Pancreas (tissue), 10 donors: ENCODE data around the gene PUM1. TPM values are rescaled to one million over a fixed set of nuclear protein-coding genes. Genes with fewer than 3 reads are reported as not detected.
A peak's percentile ranks its signal among the peaks of the same experiment; 100 is the strongest.
"Not testable (repeated sequence)": the region's sequence is repeated elsewhere in the genome, so short reads cannot be mapped to it uniquely, and the experiment has no call there.

Experiments
- ATAC-seq, 4 donors: fragments of 200-7000 bp; cut with Tn5 transposase; one replicate each; pipeline versions ENCODE4 v1.8.0 to v1.9.1; 2020; ENCODE audit warnings: mild to moderate bottlenecking in 4 of 4, moderate library complexity in 4 of 4
- DNase-seq, 6 donors: peaks; one replicate each; pipeline ENCODE4 v3.0.0-alpha.2; 2020
- FAIRE-seq: peaks from 2 replicates; lab custom pipeline; 2012; peaks lifted over from hg19 to GRCh38; lab: Jason Lieb, UNC
- H3K27ac ChIP-seq, 4 donors: fragments of 200-600 bp; sonication (generic); 1 replicate in 3 of 4; 2 replicates in 1 of 4; pipeline versions ENCODE4 v1.5.0 to v1.8.0; 2020
- H3K27me3 ChIP-seq, 4 donors: fragments of 200-600 bp; one replicate each; pipeline ENCODE4 v1.8.0; 2021
- H3K36me3 ChIP-seq, 3 donors: fragments of 200-600 bp; sonication (generic) in 1 of 3; one replicate each; pipeline versions ENCODE4 v1.5.0 to v1.8.0; 2020 to 2021
- H3K4me1 ChIP-seq, 3 donors: fragments of 200-600 bp; one replicate each; pipeline ENCODE4 v1.8.0; 2021
- H3K4me3 ChIP-seq, 4 donors: fragments of 200-600 bp; sonication (generic) in 2 of 4; one replicate each; pipeline versions ENCODE4 v1.5.0 to v1.8.0; 2020 to 2021
- H3K9me3 ChIP-seq, 4 donors: fragments of 200-600 bp; one replicate each; pipeline ENCODE4 v1.8.0; 2021
- CTCF ChIP-seq, 4 donors: fragments of 200-600 bp; sonication (generic) in 3 of 4; IDR thresholded peaks; one replicate each; pipeline versions ENCODE4 v1.5.0 to v1.8.0; 2021; ENCODE audit warnings: antibody characterized with exemption in 4 of 4
- WGBS, 2 donors: extraction: QIAGEN DNeasy Blood & Tissue Kit; methylation state at CpG; one replicate each; pipeline ENCODE4 v1.1.7; 2013; 5-methylcytosine and 5-hydroxymethylcytosine counted together
- intact Hi-C, 3 donors: fragments of 100-400 bp; cut with DNase I; formaldehyde crosslinking; loops; one replicate each; pipeline versions ENCODE4 v1.11.1 to v1.14.2; 2022
- polyA plus RNA-seq, 2 donors: library from polyadenylated mRNA; stranded (reverse); fragments of 200-250 nt; gene quantifications; one replicate each; pipeline ENCODE4 v1.2.3, GENCODE V29; 2013
- total RNA-seq, 6 donors: library from RNA; stranded (reverse); fragmentation: NEBNext Ultra II Directional in 4 of 6; extraction: Animal tissue kit (Norgen Biotek cat#: 25700) in 4 of 6; gene quantifications; one replicate each; pipeline versions ENCODE4 v1.2.1 to v1.2.4, GENCODE V29; 2021 to 2023
- donor health status: healthy with polysubstance abuse.
- donor health status: DM: no; HTN: no; CAD: no; lungs with moderate emphysema.
- donor health status: DM: no; HTN: no; CAD: no.
- donor health status: control.
- donor health status: control.
- donor health status: Bipolar disorder and iron deficiency.
- donor health status: DM: yes; HTN: yes; CAD: no.
- donor health status: DM: no; HTN: no; CAD: no.
- donor health status: DM: no; HTN: no; CAD: no.
- donor health status: DM: yes; HTN: yes; CAD: no.

The PUM1 gene
- total and polyA plus RNA-seq, 8 donors: 16.9 to 75.8 (median 43.1) TPM

- no peak overlapping the region for H3K27ac ChIP-seq
- no peak overlapping the region for H3K4me3 ChIP-seq
- ATAC-seq (no peak), FAIRE-seq (no peak), DNase-seq (no peak)
- H3K36me3 ChIP-seq: peaks cover 0 to 35% (median 10%) of the 10 kb centered on the region in 3 donors
- intact Hi-C loops: no loop called here
- WGBS, 2 donors: 41 to 54% methylated on average over 1 of the region's 1 CpG
- H3K27me3 ChIP-seq: no peaks in the 10 kb centered on the region
- no peaks in the 10 kb centered on the region for H3K9me3 ChIP-seq
- no peak for TF ChIP-seq CTCF (IDR thresholded peaks at IDR 0.05)
- H3K4me1 ChIP-seq: no peaks in the 10 kb centered on the region
Measured at GRCh38 chr1:30955448-30956015, 110.0 kb downstream of the PUM1 start.

GRCh38 chr1:30953685-30954084 lies 111.8 kb downstream of the PUM1 start:
- Histone ChIP-seq H3K4me1 (no peaks in the 10 kb centered on the region), H3K27ac (no peak overlapping the region), H3K27me3 (no peaks in the 10 kb centered on the region), H3K9me3 (no peaks in the 10 kb centered on the region), H3K36me3 (peaks cover 0 to 46% (median 10%) of the 10 kb centered on the region in 3 donors), H3K4me3 (no peak overlapping the region)
- no peak for FAIRE-seq
- intact Hi-C loops: no loop called here
- TF ChIP-seq CTCF (IDR thresholded peaks at IDR 0.05): no peak
- DNase-seq: no peak
- WGBS, 2 donors: 94 to 95% methylated on average over 11 of the region's 11 CpGs
- ATAC-seq: no peak

GRCh38 chr1:30952098-30952497 lies 113.4 kb downstream of the PUM1 start:
- ATAC-seq: no peak
- H3K27me3 ChIP-seq: no peaks in the 10 kb centered on the region
- no peak for FAIRE-seq
- no peak for TF ChIP-seq CTCF (IDR thresholded peaks at IDR 0.05)
- 89 to 90% methylated on average over 5 of the region's 5 CpGs for WGBS, 2 donors
- H3K36me3 ChIP-seq: peaks cover 0 to 51% (median 14%) of the 10 kb centered on the region in 3 donors
- H3K9me3 ChIP-seq: no peaks in the 10 kb centered on the region
- intact Hi-C loops: no loop called here
- no peak for DNase-seq
- no peaks in the 10 kb centered on the region for H3K4me1 ChIP-seq
- no peak overlapping the region for H3K4me3 ChIP-seq
- no peak overlapping the region for H3K27ac ChIP-seq

- Histone ChIP-seq H3K9me3 (no peaks in the 10 kb centered on the region), H3K27ac (no peak overlapping the region), H3K36me3 (peaks cover 0 to 54% (median 14%) of the 10 kb centered on the region in 3 donors), H3K27me3 (no peaks in the 10 kb centered on the region), H3K4me1 (no peaks in the 10 kb centered on the region), H3K4me3 (no peak overlapping the region)
- peak in 2 of 4 donors; percentile 38 to 48 for ATAC-seq
- intact Hi-C loops: no loop called here
- no peak for TF ChIP-seq CTCF (IDR thresholded peaks at IDR 0.05)
- DNase-seq: no peak
- 78 to 79% methylated on average over 5 of the region's 5 CpGs for WGBS, 2 donors
- no peak for FAIRE-seq
Measured at GRCh38 chr1:30950700-30951099, 114.8 kb downstream of the PUM1 start.

GRCh38 chr1:30950053-30950452 lies 115.5 kb downstream of the PUM1 start:
- no peaks in the 10 kb centered on the region for H3K4me1 ChIP-seq
- H3K36me3 ChIP-seq: peaks cover 0 to 60% (median 15%) of the 10 kb centered on the region in 3 donors
- ATAC-seq (peak in 3 of 4 donors; percentile 24 to 54 (median 34)), FAIRE-seq (no peak), DNase-seq (no peak)
- no peak overlapping the region for H3K27ac ChIP-seq
- H3K4me3 ChIP-seq: no peak overlapping the region
- no peak for TF ChIP-seq CTCF (IDR thresholded peaks at IDR 0.05)
- WGBS, 2 donors: 63 to 65% methylated on average over 5 of the region's 5 CpGs
- no peaks in the 10 kb centered on the region for H3K9me3 ChIP-seq
- intact Hi-C loops: no loop called here
- H3K27me3 ChIP-seq: no peaks in the 10 kb centered on the region

GRCh38 chr1:30949487-30949838 lies 116.1 kb downstream of the PUM1 start:
- FAIRE-seq, H3K27me3 ChIP-seq, H3K4me1 ChIP-seq, H3K4me3 ChIP-seq, intact Hi-C loops, H3K9me3 ChIP-seq, H3K27ac ChIP-seq, DNase-seq: not testable (repeated sequence)
- H3K36me3 ChIP-seq: peaks cover 0 to 63% (median 18%) of the 10 kb centered on the region in 3 donors
- ATAC-seq: peak in 1 of 4 donors; percentile 21
- no CpG with 5 or more reads among the region's 1 CpG for WGBS, 2 donors

GRCh38 chr1:30948813-30949486 lies 116.6 kb downstream of the PUM1 start:
- DNase-seq, intact Hi-C loops, FAIRE-seq, H3K9me3 ChIP-seq, H3K4me1 ChIP-seq, H3K27me3 ChIP-seq, H3K4me3 ChIP-seq, H3K27ac ChIP-seq: not testable (repeated sequence)
- H3K36me3 ChIP-seq: peaks cover 0 to 60% (median 18%) of the 10 kb centered on the region in 3 donors
- ATAC-seq: peak in 1 of 4 donors; percentile 9
- 14 to 32% methylated on average over 1 of the region's 5 CpGs for WGBS, 2 donors
